ENCODE data around the gene ASPSCR1.

Gene ASPSCR1

GRCh38 chr17:81983011-81983638, 5.7 kb downstream of the ASPSCR1 start:
- no peak for DNase-seq

GRCh38 chr17:81983639-81984373, 6.4 kb downstream of the ASPSCR1 start:
- no peak for DNase-seq

- DNase-seq: no peak
Observed at GRCh38 chr17:81984773-81985410, 7.5 kb downstream of the ASPSCR1 start.

GRCh38 chr17:81986606-81987005, 9.2 kb downstream of the ASPSCR1 start:
- DNase-seq: no peak

GRCh38 chr17:81987161-81987770, 9.8 kb downstream of the ASPSCR1 start:
- no peak for DNase-seq

- no peak for DNase-seq
Observed at GRCh38 chr17:81990836-81991683, 13.6 kb downstream of the ASPSCR1 start.

GRCh38 chr17:81991684-81992305, 14.4 kb downstream of the ASPSCR1 start:
- DNase-seq: peak; percentile 41

- no peak for DNase-seq
Observed at GRCh38 chr17:81992306-81993102, 15.1 kb downstream of the ASPSCR1 start.

- DNase-seq: no peak
Observed at GRCh38 chr17:81993729-81994592, 16.5 kb downstream of the ASPSCR1 start.

- DNase-seq: no peak
Observed at GRCh38 chr17:81994593-81995462, 17.4 kb downstream of the ASPSCR1 start.

- no peak for DNase-seq
Observed at GRCh38 chr17:81995463-81996231, 18.2 kb downstream of the ASPSCR1 start.

- DNase-seq: no peak
Observed at GRCh38 chr17:81996232-81996756, 18.9 kb downstream of the ASPSCR1 start.

GRCh38 chr17:81996757-81997441, 19.5 kb downstream of the ASPSCR1 start:
- DNase-seq: no peak

GRCh38 chr17:81998212-81998611, 20.8 kb downstream of the ASPSCR1 start:
- no peak for DNase-seq

- DNase-seq: no peak
Observed at GRCh38 chr17:81998691-81999438, 21.4 kb downstream of the ASPSCR1 start.

- no peak for DNase-seq
Observed at GRCh38 chr17:81999587-81999975, 22.2 kb downstream of the ASPSCR1 start.
